Tibial nerve (tissue), 3 donors: Measurements from ENCODE around the gene STAT3.

ENCODE experiments used
- CTCF ChIP-seq, 5 experiments: fragments of 200-600 bp in 3 of 5; fragments of 450-650 bp in 2 of 5; sonication (generic) in 3 of 5; IDR thresholded peaks; one replicate each; pipeline ENCODE4 v1.5.1; 2016 to 2019; ENCODE audit warnings: antibody characterized with exemption in 5 of 5, mild to moderate bottlenecking in 3 of 5, moderate library complexity in 2 of 5
- POLR2A ChIP-seq, 2 donors: fragments of 450-650 bp; IDR thresholded peaks; one replicate each; pipeline ENCODE4 v1.6.1; 2017; ENCODE audit warnings: antibody characterized with exemption in 2 of 2, mild to moderate bottlenecking in 2 of 2, moderate library complexity in 2 of 2

GRCh38 chr17:42380935-42381334 lies 7.3 kb downstream of the STAT3 start:
- TF ChIP-seq POLR2A (IDR thresholded peaks at IDR 0.05) (no peak), CTCF (IDR thresholded peaks at IDR 0.05) (no peak)
